CD4-positive, alpha-beta T cell treated with Interleukin-10 for 1 hour (primary cell): ENCODE measurements around the gene PPFIA1.
"Not testable (repeated sequence)": the region's sequence is repeated elsewhere in the genome, so short reads cannot be mapped to it uniquely, and the experiment has no call there.

Experiments
- DNase-seq: peaks from one replicate; pipeline ENCODE4 v3.0.0-alpha.2; 2020

PPFIA1 gene

DNA sequence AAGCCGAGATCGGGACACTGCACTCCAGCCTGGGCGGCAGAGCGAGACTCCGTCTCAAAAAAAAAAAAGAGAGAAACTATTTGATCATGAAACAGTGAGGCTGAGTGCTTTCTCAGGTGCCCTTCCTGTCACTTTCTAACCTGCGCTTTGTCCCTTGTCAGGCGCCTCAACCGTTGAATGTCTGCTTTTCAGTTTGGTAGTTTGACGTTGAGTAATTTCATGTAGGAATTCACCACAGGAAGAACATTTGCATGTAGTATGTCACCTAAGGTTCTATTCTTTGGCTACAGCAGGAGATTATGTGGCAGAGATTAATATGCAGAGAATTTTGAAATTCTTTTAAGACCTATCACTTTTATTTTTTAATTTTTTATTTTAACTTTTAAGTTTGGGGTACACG is 57.2 kb downstream of the PPFIA1 start:
- DNase-seq, result no peak

GRCh38 chr11:70328556-70328955 is 58.1 kb downstream of the PPFIA1 start:
- DNase-seq, result no peak

DNA sequence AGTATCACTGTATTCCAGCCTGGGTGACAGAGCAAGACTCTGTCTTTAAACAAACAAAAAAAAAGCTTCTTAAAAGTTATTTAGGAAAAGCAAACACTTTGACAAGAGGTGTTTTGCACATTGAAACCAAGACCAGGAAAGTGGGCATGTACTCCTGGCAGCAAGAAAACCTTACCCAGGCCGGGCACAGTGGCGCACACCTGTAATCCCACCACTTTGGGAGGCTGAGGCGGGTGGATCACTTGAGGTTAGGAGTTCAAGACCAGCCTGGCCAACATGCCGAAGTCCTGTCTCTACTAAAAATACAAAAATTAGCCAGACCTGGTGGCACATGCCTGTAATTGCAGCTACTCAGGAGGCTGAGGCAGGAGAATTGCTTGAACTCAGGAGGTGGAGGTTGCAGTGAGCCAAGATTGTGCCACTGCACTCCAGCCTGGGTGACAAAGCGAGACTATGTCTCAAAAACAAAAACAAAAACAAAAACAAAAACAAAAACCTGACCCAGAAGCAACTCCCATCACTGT is 60.9 kb downstream of the PPFIA1 start:
- DNase-seq, result not testable (repeated sequence)

DNA sequence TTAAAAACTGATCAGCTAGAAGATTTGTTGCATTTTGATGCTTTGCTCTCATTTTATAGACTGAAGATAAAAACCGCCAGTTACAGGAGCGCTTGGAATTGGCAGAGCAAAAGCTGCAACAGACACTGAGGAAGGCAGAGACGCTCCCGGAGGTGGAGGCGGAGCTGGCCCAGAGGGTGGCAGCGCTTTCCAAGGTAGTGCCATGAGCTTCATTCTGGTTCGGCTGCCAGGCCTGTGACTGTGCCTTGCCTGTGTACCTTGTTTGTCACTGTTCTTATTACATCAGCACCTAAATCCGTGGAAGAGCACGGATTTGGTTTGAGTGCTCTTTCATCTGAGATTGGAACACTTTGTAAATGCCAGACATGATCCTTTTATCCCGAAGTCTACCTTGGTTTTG is 61.4 kb downstream of the PPFIA1 start:
- DNase-seq, result no peak

DNA sequence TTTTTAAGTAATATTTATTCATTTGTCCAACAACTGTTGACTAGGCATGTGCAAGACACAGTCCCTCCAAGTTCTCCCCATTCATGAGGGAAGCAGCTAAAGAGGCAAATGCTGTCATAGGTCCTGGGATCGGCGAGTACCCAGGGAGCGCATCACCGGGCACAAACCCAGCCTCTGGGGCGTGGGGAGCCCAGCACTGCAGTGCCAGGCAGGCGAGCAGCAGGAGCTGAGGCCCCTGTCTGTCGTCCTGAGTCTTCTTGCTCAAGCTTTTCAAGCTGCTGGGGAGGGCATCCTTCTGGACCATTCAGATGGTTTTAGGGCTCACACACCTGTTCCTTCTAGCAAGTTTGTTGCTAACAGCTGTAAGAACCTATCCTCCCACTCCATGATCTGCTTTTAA is 62.1 kb downstream of the PPFIA1 start:
- no peak for DNase-seq

DNA sequence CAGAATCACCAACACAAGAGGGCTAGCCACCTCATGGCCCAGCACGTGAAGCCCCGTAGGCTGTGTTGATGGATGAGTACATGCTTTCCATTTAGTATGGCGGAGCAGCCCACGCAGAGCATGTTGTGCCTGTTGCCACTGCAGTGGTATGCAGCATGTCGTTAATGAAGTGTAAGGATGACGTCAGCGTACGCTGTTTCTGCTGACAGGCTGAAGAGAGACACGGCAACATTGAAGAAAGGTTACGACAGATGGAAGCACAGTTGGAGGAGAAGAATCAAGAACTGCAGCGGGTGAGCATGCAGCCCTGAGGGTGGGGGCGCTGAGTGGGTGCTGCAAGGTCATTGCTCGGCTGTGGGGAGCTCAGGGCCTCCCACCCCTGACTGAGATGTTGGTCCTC is 62.8 kb downstream of the PPFIA1 start:
- DNase-seq, result no peak

- DNase-seq, result no peak
Measured at GRCh38 chr11:70334351-70334995, 64.0 kb downstream of the PPFIA1 start.

DNA sequence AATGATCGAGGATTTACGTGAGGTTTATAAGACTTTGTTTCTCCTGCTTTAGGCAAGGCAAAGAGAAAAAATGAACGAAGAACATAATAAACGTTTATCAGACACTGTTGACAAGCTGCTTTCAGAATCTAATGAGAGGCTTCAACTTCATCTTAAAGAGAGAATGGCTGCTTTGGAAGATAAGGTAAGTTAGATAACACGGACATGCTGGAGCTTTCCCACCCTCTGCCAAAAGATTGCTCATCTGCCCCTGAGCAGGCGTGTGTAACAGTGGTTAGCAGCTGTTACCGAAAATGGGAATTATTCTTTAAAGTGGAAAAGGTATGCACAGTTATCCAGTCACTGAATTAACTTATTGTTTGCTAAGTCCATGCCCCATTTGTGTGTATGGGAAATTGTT is 65.0 kb downstream of the PPFIA1 start:
- DNase-seq, result no peak

GRCh38 chr11:70338594-70338993 is 68.1 kb downstream of the PPFIA1 start:
- no peak for DNase-seq

GRCh38 chr11:70339066-70339465 is 68.6 kb downstream of the PPFIA1 start:
- no peak for DNase-seq

DNA sequence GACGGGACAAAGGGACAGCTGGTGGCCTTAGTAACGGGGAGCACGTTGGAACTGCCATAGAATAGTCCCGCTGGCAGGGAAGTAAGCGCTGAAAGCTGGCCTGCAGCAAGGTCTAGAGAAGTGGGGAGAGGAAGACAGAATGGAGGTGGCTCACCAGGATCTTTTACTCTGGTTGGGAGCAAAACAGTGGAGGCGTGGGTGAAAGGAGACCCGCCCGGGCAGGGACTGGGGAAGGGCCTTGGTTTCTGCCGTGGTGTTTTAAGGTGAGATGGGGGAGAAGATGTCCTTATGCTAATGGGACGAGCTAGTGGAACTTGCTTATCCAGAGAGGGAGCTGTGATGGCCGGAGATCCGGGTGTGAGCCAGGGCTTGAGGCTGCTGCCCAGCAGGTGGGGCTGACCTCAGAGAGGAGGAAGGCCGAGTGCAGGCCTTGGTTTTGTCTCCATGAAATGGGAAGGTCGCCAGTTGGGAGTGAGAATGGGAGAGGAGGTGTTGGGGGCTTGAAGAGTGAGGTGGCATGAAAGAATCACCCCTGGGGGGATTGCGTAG is 71.5 kb downstream of the PPFIA1 start:
- no peak for DNase-seq

- no peak for DNase-seq
Measured at GRCh38 chr11:70343636-70344035, 73.1 kb downstream of the PPFIA1 start.

DNA sequence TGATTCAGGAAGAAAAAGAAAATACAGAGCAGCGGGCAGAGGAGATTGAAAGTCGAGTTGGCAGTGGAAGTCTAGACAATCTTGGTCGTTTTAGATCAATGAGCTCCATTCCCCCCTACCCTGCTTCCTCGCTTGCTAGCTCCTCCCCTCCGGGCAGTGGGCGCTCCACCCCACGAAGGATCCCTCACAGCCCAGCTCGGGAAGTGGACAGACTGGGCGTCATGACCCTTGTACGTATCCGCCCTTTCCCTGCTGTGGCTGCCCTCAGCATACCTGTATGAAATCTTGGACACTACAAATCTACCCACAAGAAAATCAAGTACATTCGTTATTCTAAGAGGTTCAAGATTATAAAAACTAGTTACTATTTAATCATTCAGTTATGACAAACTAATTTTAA is 77.7 kb downstream of the PPFIA1 start:
- no peak for DNase-seq

DNA sequence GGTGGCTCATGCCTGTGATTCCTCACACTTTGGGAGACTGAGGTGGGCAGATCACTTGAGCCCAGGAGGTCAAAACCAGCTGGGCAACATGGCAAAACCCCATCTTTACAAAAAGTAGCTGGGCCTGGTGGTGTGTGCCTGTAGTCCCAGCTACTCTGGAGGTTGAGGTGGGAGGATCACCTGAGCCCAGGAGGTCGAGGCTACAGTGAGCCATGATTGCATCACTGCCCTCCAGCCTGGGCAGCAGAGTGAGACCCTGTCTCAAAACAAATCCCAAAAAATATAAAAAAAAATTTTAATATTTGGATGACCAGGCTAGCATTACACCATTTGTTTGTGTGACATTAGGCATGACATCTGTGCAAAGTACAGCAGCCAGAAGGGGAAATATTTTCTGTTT is 78.1 kb downstream of the PPFIA1 start:
- no peak for DNase-seq

DNA sequence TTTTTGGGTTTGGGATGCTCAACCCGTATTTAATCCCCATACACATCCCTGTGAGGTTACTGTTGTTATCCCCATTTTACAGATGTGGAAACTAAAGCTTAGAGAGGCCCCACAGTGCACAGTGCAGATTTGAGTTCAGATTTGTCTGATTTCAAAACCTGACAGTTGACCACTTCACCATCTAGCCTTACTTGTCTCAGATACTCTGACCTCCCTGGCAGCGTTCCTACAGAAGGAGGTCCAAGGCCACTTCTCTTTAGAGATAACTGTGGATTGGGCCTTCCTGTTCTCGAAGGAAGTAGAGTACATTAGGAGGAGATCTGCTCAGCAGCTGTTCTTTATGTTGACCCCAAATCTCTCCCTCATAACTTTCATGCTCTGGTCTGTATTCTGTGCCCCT is 81.2 kb downstream of the PPFIA1 start:
- DNase-seq, result no peak

DNA sequence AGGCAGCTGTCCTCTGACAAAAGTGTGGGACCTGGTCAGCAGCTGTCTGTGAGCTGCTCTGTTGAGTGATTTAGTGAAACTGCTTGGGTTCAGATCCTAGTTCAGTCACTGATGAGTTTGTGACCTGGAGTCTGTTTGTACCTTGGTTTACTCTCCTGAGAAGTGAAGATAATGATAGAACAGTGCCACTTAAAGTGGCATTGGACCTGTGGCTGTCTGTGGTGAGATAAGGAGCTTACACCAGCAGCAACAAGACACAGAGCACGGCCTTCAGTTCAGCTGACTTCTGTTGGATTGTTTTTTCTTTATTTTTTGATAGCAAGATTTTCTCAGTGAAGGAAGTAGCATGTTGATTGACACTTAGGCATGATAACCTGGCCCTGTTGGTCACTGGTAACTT is 81.6 kb downstream of the PPFIA1 start:
- DNase-seq, result no peak

DNA sequence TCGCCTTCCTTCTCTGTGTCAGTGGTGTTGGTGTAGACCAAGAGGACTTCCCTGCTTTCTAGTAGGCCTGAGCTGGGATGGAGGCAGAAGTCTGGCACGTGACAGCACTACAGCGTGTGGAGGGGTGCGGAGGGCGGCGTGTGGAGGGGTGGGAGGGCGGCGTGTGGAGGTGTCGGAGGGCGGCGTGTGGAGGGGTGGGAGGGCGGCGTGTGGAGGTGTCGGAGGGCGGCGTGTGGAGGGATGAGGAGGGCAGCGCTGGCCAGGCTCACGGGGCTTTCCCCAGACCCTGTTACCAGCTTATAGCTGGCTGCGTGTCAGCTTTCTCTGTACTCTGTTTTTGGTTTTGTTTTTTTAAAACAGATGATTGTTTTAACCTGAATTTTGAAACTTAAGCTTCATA is 82.1 kb downstream of the PPFIA1 start:
- DNase-seq, result no peak

DNA sequence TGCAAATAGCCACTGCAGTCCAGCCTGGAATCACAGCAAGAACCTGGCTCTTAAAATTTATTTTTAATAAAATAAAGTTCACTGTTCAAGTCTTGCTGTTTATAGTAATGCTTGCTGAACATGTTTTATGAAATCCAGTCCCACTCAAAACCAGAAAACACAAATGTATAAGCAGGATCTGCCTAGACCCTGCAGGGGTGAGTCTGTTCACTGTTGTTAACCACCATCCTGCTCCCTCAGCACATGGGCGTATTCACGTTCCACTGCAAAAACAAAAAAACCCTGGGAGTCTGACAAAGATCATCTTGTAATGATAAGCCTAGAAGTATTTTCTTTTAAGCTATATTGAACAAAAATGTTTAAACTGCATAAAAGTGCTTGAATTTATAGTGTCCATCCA is 82.8 kb downstream of the PPFIA1 start:
- no peak for DNase-seq

DNA sequence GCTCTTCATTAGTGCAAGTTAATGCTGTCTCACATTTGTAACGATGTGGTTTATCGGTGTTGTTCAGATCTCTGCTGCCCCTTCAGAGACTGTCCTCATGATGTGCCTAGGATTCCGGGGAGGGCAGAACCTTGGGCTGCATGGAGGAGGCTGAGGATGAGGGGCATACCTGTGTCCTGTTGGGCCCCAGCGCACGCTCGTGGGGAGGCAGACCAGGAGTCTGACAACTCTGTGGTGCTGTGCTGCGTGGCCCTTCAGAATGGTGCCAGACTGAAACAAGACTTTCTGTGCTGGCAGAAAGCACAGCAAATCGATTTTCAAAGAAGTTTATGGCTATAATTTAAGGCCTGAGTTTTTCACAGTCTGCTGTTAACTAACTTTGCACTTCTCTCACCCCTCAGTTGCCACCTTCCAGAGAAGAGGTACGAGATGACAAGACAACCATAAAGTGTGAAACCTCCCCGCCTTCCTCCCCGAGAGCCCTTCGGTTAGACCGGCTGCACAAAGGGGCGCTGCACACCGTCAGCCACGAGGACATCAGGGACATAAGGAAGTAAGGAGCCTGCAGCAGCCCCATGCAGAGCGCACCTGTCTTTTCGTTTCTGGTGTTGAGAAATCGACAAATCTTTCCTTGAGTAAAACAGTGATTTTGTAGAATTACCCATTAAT is 83.5 kb downstream of the PPFIA1 start:
- peak; percentile 5 for DNase-seq

- DNase-seq, result no peak
Measured at GRCh38 chr11:70354629-70355028, 84.1 kb downstream of the PPFIA1 start.

DNA sequence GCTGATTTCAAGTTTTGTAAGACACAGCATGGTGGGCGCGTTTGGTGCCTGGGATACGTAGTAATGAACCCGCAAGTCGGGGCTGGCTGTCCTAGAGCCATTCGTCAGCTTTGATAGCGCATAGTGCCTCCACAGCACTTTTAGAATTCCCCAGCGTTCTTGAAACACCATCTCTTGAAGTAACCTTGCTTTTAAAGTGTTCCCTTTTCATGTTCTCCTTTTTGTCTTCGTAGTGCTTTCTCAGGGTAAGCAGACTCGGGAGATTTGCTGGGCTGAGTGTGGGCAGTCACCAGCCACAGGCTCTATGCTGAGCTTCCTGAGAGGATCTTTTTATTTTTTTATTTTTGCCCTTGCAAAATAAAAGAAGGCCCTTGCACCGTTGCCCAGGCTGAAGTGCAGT is 88.3 kb downstream of the PPFIA1 start:
- DNase-seq, result no peak

DNA sequence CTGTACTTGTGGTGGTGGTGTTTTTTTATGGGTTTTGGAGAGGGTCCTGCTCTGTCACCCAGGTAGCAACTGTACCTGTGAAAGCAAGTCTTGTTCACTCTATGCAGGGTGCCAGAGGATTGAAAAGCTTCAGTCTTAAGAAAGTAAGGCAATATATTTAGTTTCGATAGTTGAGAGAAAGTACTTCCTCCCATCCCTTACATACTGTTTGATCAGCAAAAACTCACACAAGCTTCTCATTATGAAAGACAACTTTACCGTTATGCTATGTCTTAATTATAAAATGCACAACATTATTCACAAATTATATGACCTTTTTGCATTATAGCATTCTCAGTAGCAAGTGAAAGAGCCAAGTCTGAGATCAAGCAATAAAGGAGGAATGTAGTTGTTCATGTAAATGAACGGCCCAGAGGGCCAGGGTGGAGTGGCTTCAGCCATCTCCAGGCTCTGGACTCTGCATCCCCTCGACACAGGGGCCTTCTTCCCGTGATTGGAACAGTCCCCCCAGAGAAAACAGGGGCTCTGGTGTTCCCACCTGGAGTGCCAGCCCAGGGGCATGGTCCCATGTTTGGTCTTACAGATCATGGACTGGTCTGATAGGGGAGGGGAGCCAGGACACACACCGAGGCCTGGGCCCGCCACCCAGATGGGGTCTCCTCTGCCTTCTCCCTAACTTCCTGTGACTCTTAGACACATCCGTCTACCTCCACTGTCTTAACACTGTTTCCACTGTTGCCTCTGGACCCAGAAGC is 89.1 kb downstream of the PPFIA1 start:
- no peak for DNase-seq

GRCh38 chr11:70360211-70360610 is 89.7 kb downstream of the PPFIA1 start:
- DNase-seq, result no peak

DNA sequence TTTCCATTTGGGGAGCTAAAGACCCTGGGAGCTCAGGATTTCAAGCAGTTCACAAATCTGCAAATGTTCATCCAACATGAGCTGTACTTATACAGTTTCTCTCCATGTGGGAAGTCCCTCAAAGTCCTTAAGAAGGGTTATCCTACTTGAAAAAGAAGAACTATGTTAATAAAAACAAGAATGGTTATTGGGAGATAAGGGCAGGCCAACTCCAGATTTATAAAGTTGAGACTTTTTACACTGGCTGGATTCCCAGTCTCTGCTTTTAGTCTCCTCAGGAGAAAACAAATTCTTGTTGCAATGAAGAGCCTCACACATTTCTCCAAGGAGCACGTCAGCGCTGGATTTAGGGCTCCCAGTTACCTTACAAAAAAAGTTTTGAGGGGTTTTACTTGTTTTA is 93.7 kb downstream of the PPFIA1 start:
- no peak for DNase-seq
